SK-N-SH treated with all-trans-retinoic acid at 6 μM for 48 hours (cell line): ENCODE data around the gene TBCEL.
A peak's percentile ranks its signal among the peaks of the same experiment; 100 is the strongest.

ENCODE experiments used
- ARNTL ChIP-seq: fragments of 450-650 bp; formaldehyde crosslinking; IDR thresholded peaks from 2 replicates; pipeline ENCODE4 v1.5.0; 2020; ENCODE audit warnings: low read depth, mild to moderate bottlenecking, moderate library complexity, borderline replicate concordance
- BACH2 ChIP-seq: fragments of 250-450 bp; sonication (Bioruptor Pico); IDR thresholded peaks from 2 replicates; pipeline ENCODE4 v1.9.0; 2021; ENCODE audit warnings: mild to moderate bottlenecking, borderline replicate concordance
- CSDC2 ChIP-seq: fragments of 250-450 bp; sonication (Bioruptor Pico); IDR thresholded peaks from 2 replicates; pipeline ENCODE4 v1.5.0; 2020; ENCODE audit warnings: mild to moderate bottlenecking, moderate library complexity
- ISL1 ChIP-seq: fragments of 250-450 bp; sonication (Bioruptor Pico); IDR thresholded peaks from 2 replicates; pipeline ENCODE4 v2.1.2; 2022; ENCODE audit warnings: mild to moderate bottlenecking, moderate library complexity
- POU6F1 ChIP-seq: fragments of 250-450 bp; sonication (Bioruptor Pico); IDR thresholded peaks from 2 replicates; pipeline ENCODE4 v1.8.0; 2021; ENCODE audit warnings: low read depth, mild to moderate bottlenecking, moderate library complexity, borderline replicate concordance
- RARB ChIP-seq: fragments of 250-450 bp; sonication (Bioruptor Pico); IDR thresholded peaks from 2 replicates; pipeline ENCODE4 v1.8.0; 2021; ENCODE audit warnings: mild to moderate bottlenecking, moderate library complexity
- SNAI2 ChIP-seq: fragments of 250-450 bp; sonication (Bioruptor Pico); IDR thresholded peaks from 2 replicates; pipeline ENCODE4 v1.5.0; 2020; ENCODE audit warnings: mild to moderate bottlenecking, moderate library complexity
- TOX ChIP-seq: fragments of 250-450 bp; sonication (Bioruptor Pico); IDR thresholded peaks from 2 replicates; pipeline ENCODE4 v1.8.0; 2021; ENCODE audit warnings: mild to moderate bottlenecking, moderate library complexity, borderline replicate concordance
- TSHZ2 ChIP-seq: fragments of 250-450 bp; sonication (Bioruptor Pico); IDR thresholded peaks from 2 replicates; pipeline ENCODE4 v1.5.0; 2020; ENCODE audit warnings: mild to moderate bottlenecking, moderate library complexity
- ZC3H10 ChIP-seq: fragments of 250-450 bp; sonication (Bioruptor Pico); IDR thresholded peaks from 2 replicates; pipeline ENCODE4 v1.5.1; 2021; ENCODE audit warnings: mild to moderate bottlenecking, moderate library complexity
- ZFP3 ChIP-seq: fragments of 250-450 bp; sonication (Bioruptor Pico); IDR thresholded peaks from 2 replicates; pipeline ENCODE4 v1.5.0; 2020; ENCODE audit warnings: mild to moderate bottlenecking, moderate library complexity
- ZNF70 ChIP-seq: fragments of 450-650 bp; formaldehyde crosslinking; IDR thresholded peaks from 2 replicates; pipeline ENCODE4 v1.5.0; 2020; ENCODE audit warnings: mild to moderate bottlenecking, moderate library complexity
- TF ChIP-seq, protein P1 (sequence below): fragments of 250-450 bp; sonication (Bioruptor Pico); IDR thresholded peaks from 2 replicates; pipeline ENCODE4 v1.8.0; 2020; ENCODE audit warnings: mild to moderate bottlenecking, moderate library complexity, borderline replicate concordance

GRCh38 chr11:121109916-121110586, 86.1 kb downstream of the TBCEL start:
- TF ChIP-seq ZNF70 (CRISPR knock-in tag) (no peak), ARNTL (no peak), RARB (CRISPR knock-in tag) (no peak), SNAI2 (CRISPR knock-in tag) (no peak), ISL1 (CRISPR knock-in tag) (peak; percentile 69), BACH2 (CRISPR knock-in tag) (no peak), TOX (CRISPR knock-in tag) (no peak), CSDC2 (CRISPR knock-in tag) (no peak), TSHZ2 (CRISPR knock-in tag) (peak; percentile 84; the same call in 1 of the 2 replicates), ZFP3 (no peak), POU6F1 (CRISPR knock-in tag) (no peak), ZC3H10 (CRISPR knock-in tag) (no peak)
- TF ChIP-seq, protein P1, sequence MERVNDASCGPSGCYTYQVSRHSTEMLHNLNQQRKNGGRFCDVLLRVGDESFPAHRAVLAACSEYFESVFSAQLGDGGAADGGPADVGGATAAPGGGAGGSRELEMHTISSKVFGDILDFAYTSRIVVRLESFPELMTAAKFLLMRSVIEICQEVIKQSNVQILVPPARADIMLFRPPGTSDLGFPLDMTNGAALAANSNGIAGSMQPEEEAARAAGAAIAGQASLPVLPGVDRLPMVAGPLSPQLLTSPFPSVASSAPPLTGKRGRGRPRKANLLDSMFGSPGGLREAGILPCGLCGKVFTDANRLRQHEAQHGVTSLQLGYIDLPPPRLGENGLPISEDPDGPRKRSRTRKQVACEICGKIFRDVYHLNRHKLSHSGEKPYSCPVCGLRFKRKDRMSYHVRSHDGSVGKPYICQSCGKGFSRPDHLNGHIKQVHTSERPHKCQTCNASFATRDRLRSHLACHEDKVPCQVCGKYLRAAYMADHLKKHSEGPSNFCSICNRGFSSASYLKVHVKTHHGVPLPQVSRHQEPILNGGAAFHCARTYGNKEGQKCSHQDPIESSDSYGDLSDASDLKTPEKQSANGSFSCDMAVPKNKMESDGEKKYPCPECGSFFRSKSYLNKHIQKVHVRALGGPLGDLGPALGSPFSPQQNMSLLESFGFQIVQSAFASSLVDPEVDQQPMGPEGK (CRISPR knock-in tag), result no peak
